MCF 10A (cell line): ENCODE data around the gene SLC13A3. TPM values are rescaled to one million over a fixed set of nuclear protein-coding genes. Genes with fewer than 3 reads are reported as not detected.

Experiments
- BruUV-seq: library from RNA; stranded (reverse); fragments of 400-500 nt; replicated peaks from 2 replicates; lab custom pipeline; 2021; lab: Mats Ljungman, UMichigan
- CTCF ChIA-PET: fragments of 300-600 bp; sonication (Branson Sonifier 250); formaldehyde crosslinking; extraction: SDS; loops from one replicate; lab custom pipeline; 2021; ENCODE audit warnings: antibody characterized with exemption, inconsistent platforms; lab: Yijun Ruan, JAX
- POLR2A ChIA-PET: fragments of 300-600, 350-650 bp; sonication (Branson Sonifier 250); formaldehyde crosslinking; extraction: SDS; loops from one replicate; lab custom pipeline; 2020; ENCODE audit warnings: antibody characterized with exemption, inconsistent platforms; lab: Yijun Ruan, JAX
- DNase-seq: peaks from one replicate; pipeline ENCODE4 v3.0.0-alpha.2; 2018; ENCODE audit not compliant: unreplicated experiment
- H3K27ac Mint-ChIP-seq: one replicate; pipeline ENCODE4 v1.8.0; 2022; ENCODE audit warnings: mild to moderate bottlenecking, low read depth, mixed read lengths; ENCODE audit not compliant: unreplicated experiment
- H3K27me3 Mint-ChIP-seq: one replicate; pipeline ENCODE4 v1.8.0; 2022; ENCODE audit warnings: mixed read lengths; ENCODE audit not compliant: insufficient read depth, unreplicated experiment
- H3K36me3 Mint-ChIP-seq: one replicate; pipeline ENCODE4 v1.8.0; 2022; ENCODE audit warnings: mild to moderate bottlenecking, moderate library complexity, mixed read lengths; ENCODE audit not compliant: insufficient read depth, unreplicated experiment
- H3K4me1 Mint-ChIP-seq: one replicate; pipeline ENCODE4 v1.8.0; 2022; ENCODE audit warnings: mixed read lengths; ENCODE audit not compliant: insufficient read depth, unreplicated experiment
- H3K4me3 Mint-ChIP-seq: one replicate; pipeline ENCODE4 v1.8.0; 2022; ENCODE audit warnings: mild to moderate bottlenecking, moderate library complexity, mixed read lengths; ENCODE audit not compliant: unreplicated experiment
- H3K9me3 Mint-ChIP-seq: one replicate; pipeline ENCODE4 v1.8.0; 2022; ENCODE audit warnings: mixed read lengths; ENCODE audit not compliant: unreplicated experiment
- intact Hi-C: fragments of 100-400 bp; cut with micrococcal nuclease; formaldehyde crosslinking; loops from 2 replicates; pipeline ENCODE4 v1.14.1; 2022
- total RNA-seq: library from RNA; stranded (reverse); gene quantifications from 2 replicates; pipeline ENCODE4 v1.2.3, GENCODE V29; 2022
- TF ChIP-seq, protein P1 (sequence below): fragments of 200-600 bp; IDR thresholded peaks from one replicate; pipeline ENCODE4 v1.8.0; 2022; ENCODE audit warnings: antibody characterized with exemption, mild to moderate bottlenecking; ENCODE audit not compliant: unreplicated experiment

Gene SLC13A3
- total RNA-seq, 1 experiment from 2014 or later: not detected

DNA sequence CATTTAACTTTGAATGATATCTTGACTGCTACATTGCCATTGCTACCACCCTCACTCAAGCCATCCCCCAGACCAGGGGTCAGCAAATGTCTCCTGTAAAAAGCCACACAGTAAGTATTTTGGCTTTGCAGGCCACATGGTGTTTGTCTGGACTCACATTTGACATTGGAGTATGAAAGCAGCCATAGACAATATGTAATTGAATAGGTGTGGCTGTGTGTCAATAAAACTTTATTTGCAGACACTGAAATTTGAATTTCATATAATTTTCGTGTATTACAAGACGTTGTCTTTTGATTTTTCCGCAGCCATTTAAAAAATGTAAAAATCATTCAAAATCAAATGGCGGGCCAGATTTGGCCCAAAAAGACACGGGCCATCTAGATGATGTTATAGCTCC, 64.5 kb downstream of the SLC13A3 start:
- H3K27me3 Mint-ChIP-seq: peaks cover 3% of the 10 kb centered on the region
- no peak for DNase-seq
- intact Hi-C loops: no loop called here
- H3K36me3 Mint-ChIP-seq: no peaks in the 10 kb centered on the region
- no TSS peak for BruUV-seq
- POLR2A ChIA-PET: interaction anchor here (0.7 kb wide), 1 partner anchor 9 kb away, joined by 4 read pairs; no protein-coding TSS in a partner anchor
- H3K9me3 Mint-ChIP-seq: no peaks in the 10 kb centered on the region
- no peak overlapping the region for H3K27ac Mint-ChIP-seq
- H3K4me3 Mint-ChIP-seq: no peak overlapping the region
- CTCF ChIA-PET: interaction anchor here (0.9 kb wide), 1 partner anchor 95 kb away, joined by 3 read pairs; no protein-coding TSS in a partner anchor
- TF ChIP-seq, protein P1, sequence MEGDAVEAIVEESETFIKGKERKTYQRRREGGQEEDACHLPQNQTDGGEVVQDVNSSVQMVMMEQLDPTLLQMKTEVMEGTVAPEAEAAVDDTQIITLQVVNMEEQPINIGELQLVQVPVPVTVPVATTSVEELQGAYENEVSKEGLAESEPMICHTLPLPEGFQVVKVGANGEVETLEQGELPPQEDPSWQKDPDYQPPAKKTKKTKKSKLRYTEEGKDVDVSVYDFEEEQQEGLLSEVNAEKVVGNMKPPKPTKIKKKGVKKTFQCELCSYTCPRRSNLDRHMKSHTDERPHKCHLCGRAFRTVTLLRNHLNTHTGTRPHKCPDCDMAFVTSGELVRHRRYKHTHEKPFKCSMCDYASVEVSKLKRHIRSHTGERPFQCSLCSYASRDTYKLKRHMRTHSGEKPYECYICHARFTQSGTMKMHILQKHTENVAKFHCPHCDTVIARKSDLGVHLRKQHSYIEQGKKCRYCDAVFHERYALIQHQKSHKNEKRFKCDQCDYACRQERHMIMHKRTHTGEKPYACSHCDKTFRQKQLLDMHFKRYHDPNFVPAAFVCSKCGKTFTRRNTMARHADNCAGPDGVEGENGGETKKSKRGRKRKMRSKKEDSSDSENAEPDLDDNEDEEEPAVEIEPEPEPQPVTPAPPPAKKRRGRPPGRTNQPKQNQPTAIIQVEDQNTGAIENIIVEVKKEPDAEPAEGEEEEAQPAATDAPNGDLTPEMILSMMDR: no peak
- H3K4me1 Mint-ChIP-seq: no peaks in the 10 kb centered on the region

DNA sequence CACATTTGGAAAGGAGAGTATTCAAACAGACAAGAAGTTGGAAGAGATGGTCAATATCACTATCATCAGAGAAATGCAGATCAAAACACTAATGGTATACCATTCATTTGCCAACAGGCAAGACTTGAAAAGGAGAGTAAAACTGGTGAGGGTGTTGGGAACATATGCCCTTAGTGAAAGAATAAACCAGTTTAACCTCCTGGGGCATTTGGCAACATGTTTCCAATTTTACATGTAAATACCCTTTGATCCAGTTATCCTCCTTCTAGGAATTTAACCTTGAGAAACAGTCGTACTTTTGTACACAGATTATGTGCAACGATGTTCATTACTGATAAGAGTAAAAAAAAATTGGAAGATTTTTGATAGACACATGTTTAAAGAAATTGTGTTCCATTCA, 66.8 kb downstream of the SLC13A3 start:
- Mint-ChIP-seq H3K9me3 (no peaks in the 10 kb centered on the region), H3K36me3 (no peaks in the 10 kb centered on the region), H3K27me3 (peaks cover 15% of the 10 kb centered on the region), H3K4me3 (no peak overlapping the region), H3K27ac (no peak overlapping the region), H3K4me1 (no peaks in the 10 kb centered on the region)
- ChIA-PET CTCF (interaction anchor here (0.5 to 0.6 kb wide), 2 partner anchors 20 to 856 kb away, joined by 3 to 4 read pairs; no protein-coding TSS in a partner anchor), POLR2A (no interaction called here)
- BruUV-seq: no TSS peak
- TF ChIP-seq, protein P1: no peak
- no peak for DNase-seq
- intact Hi-C loops: no loop called here

DNA sequence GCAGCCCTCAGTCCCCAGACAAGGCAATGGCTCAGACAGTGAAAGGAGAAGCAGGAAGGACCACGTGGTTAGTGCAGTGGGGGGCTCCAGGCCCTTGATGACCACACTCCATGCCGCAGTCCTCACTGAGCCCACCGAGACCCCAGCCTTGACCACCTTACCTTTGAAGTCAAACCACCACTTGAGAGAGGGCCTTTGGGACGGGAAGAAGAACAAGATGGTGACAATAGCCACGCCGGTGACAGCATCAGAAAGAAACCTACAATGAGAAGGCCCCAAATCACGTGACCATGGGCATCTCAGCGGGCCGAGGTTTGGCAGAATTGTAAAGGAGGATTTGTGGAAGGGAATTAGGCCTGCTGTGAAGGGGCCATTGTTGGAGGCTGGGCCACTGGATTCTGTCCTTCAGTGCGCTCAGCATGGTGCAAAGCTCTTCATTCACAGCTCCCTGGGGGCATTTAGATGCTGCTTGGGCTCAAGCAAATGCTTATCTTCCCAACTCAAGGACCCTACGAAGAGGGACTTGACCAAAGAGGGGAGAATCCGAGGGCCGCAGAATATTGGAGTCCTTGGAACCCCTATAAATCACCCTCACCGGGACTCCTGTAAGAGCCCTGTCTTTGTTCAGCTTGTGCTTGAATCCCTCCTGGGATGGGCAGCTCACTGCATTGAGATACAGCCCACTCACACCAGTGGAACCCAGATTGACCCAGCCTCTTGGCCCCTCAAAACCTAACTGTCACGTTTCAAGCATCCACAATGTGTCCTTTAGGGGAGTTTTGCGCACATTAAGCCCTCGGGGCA, 67.6 kb downstream of the SLC13A3 start:
- no peak for DNase-seq
- no peaks in the 10 kb centered on the region for H3K9me3 Mint-ChIP-seq
- no peaks in the 10 kb centered on the region for H3K4me1 Mint-ChIP-seq
- H3K27me3 Mint-ChIP-seq: peaks cover 22% of the 10 kb centered on the region
- no peak overlapping the region for H3K4me3 Mint-ChIP-seq
- no peak overlapping the region for H3K27ac Mint-ChIP-seq
- intact Hi-C loops: no loop called here
- H3K36me3 Mint-ChIP-seq: no peaks in the 10 kb centered on the region
- no TSS peak for BruUV-seq
- CTCF ChIA-PET: interaction anchor here (0.5 to 1.6 kb wide), 3 partner anchors 22 to 857 kb away, joined by 3 to 4 read pairs (median 3); no protein-coding TSS in a partner anchor
- POLR2A ChIA-PET: no interaction called here
- TF ChIP-seq, protein P1: no peak

DNA sequence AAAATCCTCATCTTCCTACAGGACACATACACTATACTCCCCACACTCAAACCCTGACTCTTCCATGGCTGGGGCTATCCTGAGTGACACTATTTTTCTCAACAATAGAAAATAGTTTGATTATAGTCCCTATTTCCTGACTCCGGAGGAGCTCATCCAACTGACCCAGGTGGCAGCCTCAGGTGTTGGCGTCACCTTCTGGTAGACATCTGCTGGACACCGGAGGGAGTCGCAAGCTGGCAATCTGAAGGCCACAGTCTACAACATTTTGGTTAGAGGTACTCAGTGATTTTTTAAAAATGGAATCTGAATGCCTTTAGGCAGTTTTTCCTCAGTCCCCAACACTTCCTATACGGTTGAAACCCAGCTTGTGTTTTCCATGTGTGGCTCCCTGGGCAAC, 68.6 kb downstream of the SLC13A3 start:
- no peaks in the 10 kb centered on the region for H3K9me3 Mint-ChIP-seq
- H3K4me3 Mint-ChIP-seq: no peak overlapping the region
- no peaks in the 10 kb centered on the region for H3K4me1 Mint-ChIP-seq
- no peak overlapping the region for H3K27ac Mint-ChIP-seq
- ChIA-PET CTCF (interaction anchor here (0.7 to 1.6 kb wide), 6 partner anchors 16 to 98 kb away, joined by 3 to 4 read pairs (median 3); no protein-coding TSS in a partner anchor), POLR2A (interaction anchor here (0.8 kb wide), 1 partner anchor 77 kb away, joined by 3 read pairs; no protein-coding TSS in a partner anchor)
- H3K27me3 Mint-ChIP-seq: peaks cover 28% of the 10 kb centered on the region
- no peak for DNase-seq
- intact Hi-C loops: no loop called here
- BruUV-seq: no TSS peak
- H3K36me3 Mint-ChIP-seq: no peaks in the 10 kb centered on the region
- TF ChIP-seq, protein P1: no peak
